LNCAP (cell line): ENCODE measurements around the gene BRD4.

Experiments used
- CTCF ChIP-seq: fragments of 450-650 bp; IDR thresholded peaks from 2 replicates; pipeline ENCODE4 v1.5.1; 2017; ENCODE audit warnings: mild to moderate bottlenecking

Gene BRD4

DNA sequence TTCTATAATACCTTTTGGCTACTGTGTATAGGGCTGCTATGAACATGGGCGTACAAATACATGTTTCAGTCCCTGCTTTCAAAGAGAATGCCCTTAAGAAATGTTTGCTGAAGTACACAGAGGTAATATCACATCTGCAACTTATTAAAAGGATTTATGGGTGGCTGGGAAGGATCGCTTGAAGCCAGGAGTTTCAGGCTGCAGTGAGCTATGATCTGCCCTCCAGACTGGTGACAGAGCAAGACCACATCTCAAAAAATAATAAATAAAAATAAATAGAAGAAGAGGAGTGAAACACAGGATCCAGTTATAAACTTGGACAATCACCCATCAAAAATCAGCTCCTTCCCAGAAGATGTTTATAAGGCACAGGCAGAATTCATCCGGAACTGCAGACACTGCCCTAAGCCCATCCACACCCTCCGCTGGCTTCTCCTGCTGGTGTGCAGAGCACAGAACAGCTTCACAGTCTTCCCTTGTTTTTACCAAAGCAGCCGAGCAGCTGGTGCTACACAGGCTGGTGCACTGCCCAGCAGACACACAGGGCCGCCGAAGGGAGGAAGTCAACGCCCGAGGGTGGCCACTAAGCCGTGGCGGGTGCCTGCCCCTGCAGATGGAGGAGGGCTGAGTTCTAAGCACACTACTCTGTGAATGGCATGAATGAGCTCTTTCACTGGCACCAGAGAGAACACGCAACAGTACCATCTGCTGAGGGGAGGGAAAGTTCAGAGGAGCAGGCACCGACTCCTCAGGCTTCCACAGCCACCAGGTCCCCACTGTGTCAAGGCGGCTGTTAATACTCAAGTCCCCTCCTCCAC is 44.0 kb downstream of the BRD4 start:
- TF ChIP-seq CTCF: no peak

GRCh38 chr19:15287496-15287895 is 44.8 kb downstream of the BRD4 start:
- no peak for TF ChIP-seq CTCF

DNA sequence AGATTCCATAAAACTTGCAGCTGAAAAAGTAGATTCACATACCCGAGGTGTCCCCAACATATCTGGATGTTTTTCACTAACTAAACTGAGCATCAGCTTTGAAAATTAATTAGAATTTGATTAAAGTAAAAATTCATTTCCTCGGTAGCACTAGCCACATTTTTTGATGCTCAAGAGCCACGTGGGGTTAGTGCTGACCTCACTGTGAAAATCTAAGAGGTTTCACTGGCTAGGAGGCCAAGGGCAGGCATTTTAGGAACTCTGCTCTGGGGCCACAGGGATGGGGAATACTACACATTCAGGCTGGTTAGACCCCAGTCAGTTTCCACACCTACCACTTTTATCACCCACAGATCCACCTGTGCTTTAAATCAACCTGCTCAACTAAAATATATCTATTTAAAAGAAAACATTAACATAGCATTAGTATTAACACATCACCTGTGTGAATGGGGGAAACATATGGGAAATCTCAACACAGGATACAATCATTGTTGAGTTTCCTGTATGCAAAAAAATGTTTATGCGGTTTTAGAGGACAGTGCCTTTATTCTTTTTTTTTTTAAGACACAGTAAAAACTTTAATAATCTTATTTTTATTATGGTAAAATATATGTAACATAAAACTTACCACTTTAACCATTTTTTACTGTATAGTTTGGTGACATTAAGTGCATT is 45.5 kb downstream of the BRD4 start:
- no peak for TF ChIP-seq CTCF

DNA sequence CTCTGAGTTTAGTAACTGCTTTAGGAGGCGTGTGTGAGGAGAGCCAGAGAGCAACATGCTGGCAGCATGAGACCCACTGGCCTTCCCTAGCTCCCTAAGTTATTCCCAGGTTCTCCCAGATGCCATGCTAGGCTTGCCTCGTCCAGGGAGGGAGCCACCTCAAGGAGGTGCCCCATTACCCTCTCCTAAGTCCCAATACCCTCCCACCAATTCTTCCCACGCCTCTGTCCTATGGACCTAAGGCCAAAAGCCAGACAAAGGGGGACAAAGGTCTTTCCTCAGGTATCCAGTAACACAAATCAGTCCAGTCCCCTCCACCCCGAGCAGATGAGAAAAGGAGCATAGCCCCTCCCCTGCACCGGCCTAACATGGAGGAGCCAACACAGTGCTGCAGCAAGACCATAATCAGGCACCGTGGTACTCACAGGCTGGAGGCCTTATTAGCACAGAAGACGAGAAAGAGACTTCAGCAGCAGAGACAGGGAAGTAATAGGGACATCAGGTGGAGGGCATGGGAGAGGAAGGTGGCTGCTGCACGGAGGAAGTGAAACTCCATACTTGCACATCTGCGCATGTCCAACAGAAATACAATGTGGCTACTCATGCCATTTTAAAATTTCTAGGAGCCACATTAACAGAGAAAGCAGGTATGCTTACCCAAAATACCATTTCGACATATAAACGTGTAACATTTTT is 46.3 kb downstream of the BRD4 start:
- TF ChIP-seq CTCF: no peak

- no peak for TF ChIP-seq CTCF
Observed at GRCh38 chr19:15284896-15285295, 47.4 kb downstream of the BRD4 start.

- TF ChIP-seq CTCF: no peak
Observed at GRCh38 chr19:15284091-15284490, 48.2 kb downstream of the BRD4 start.

- no peak for TF ChIP-seq CTCF
Observed at GRCh38 chr19:15283141-15283883, 49.0 kb downstream of the BRD4 start.
